HG02763 (cell line): ENCODE measurements around the gene SEC14L1.

Experiments used
- ATAC-seq: cut with Tn5 transposase; IDR thresholded peaks from one replicate; pipeline ENCODE4 v1.9.1; 2021; ENCODE audit warnings: mild to moderate bottlenecking, moderate library complexity; ENCODE audit not compliant: unreplicated experiment

SEC14L1 gene

GRCh38 chr17:77188084-77189066 is 47.6 kb downstream of the SEC14L1 start:
- no peak for ATAC-seq

DNA sequence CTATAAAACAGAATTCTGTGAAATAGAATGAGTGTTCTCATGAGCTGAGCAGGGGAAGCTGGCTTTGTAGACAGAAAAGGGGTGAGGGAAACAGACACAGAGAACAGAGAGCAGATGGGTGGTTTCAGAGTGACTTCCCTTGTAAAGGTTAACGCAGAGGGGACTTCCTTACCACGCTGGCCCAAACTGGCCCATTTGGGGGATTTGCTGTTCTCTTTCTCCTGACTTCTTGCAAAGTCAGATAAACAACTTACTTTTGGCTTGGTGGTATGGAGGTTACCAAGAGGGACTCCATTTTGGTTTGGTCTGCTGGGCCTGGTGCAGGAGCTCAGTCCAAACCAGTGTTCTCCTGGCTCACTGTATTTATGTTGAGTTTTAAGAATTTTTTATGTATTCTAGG is 48.4 kb downstream of the SEC14L1 start:
- ATAC-seq = no peak

DNA sequence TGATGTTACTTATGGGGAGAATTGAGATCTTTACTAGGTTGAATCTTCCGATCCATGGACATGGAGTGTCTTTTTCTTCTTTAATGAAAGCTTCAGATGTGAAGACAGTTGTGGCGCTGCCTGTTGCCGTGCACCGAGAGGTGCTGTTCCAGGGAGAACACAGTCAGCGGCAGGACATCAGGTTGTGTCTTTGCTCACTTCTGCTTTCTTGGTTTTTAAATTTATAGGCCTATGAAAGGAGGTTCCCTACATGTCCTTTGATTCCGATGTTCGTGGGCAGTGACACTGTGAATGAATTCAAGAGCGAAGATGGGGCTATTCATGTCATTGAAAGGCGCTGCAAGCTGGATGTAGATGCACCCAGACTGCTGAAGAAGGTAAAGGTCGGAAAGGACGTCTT is 49.8 kb downstream of the SEC14L1 start:
- ATAC-seq = no peak

GRCh38 chr17:77191244-77191643 is 50.5 kb downstream of the SEC14L1 start:
- no peak for ATAC-seq

DNA sequence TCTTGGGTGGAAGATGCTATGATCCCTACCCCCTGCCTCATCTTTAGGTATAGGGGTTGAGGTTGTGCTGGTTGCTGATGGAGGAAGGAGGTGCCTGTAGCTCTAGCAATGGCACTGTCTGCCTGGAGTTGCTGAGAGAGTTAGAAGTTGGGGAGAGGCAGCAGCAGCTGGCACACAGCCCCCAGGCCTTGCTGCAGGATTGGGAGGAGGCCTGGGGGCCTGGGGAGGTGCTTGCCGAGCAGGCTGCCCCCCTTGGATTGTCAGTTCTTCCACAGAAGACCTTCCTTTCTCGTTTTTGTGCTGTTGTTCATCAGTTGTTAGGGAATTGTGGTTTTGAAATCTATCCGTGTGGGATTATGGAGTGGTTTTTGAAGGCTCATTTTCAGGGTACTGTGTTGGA is 52.9 kb downstream of the SEC14L1 start:
- ATAC-seq = no peak

DNA sequence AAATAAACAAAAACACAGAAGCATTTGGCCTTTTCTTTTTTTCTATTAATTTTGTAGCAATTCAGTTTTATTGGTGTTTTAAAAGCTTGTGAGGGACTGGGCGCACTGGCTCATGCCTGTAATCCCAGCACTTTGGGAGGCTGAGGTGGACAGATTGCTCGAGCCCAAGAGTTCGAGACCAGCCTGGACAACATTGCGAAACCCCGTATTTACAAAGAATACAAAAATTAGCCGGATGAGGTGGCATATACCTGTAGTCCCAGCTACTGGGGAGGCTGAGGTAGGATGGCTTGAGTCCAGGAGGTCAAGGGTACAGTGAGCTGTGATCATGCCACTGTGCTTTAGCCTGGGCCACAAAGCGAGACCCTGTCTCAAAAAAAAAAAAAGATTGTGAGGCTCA is 53.4 kb downstream of the SEC14L1 start:
- ATAC-seq = no peak

DNA sequence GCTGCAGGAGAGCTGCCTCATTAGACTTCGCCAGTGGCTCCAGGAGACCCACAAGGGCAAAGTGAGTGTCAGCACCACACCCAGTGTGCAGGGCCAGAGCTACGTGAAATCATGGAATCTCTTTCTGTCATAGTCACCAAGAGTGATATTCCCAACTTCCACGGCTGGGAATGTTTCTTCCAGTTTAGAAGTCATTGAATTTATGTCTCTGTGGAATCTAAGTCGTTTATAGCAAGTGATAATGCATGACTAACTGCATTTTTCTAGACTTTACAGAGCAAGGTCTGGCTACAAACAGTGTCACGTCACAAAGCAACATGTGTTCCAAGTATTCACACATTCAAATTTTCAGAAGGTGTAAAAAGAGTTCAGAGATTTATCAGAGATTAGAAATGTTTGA is 55.5 kb downstream of the SEC14L1 start:
- no peak for ATAC-seq

DNA sequence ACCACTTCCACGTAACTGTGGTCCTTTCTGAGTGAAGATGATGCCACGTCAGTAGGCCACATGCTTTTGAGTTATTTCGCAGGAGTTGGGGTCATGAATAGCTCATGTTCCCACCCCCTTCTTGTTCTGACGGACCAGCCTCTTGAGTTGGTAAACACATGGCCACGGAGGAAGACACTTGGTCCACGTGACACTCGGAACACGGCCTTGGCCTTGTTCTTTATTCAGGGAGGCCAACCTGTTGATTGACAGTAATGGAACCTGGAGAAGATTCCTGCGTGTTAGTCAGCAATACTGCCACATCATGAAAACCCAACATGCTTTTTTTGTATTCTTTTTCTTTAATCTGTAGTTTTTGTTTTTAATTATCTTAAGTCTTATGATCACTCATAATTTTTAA is 56.3 kb downstream of the SEC14L1 start:
- ATAC-seq = no peak

- ATAC-seq = no peak
Measured at GRCh38 chr17:77200711-77201110, 59.9 kb downstream of the SEC14L1 start.

DNA sequence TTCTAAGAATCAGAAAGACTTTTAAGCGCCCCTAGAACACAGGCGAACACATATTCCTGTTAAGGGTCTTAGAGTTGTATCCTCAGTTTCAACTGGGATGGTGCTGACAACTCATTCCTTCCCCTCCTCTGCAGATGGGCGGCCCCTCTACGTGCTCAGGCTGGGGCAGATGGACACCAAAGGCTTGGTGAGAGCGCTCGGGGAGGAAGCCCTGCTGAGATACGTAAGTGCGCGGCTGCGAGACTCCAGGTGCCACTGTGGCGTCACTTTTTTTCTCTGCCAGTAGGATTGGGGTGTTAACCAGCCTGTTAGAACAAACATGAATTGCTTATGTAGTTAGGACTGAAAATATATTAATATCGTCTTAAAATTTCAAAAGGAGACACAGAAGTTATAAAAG is 62.7 kb downstream of the SEC14L1 start:
- no peak for ATAC-seq

DNA sequence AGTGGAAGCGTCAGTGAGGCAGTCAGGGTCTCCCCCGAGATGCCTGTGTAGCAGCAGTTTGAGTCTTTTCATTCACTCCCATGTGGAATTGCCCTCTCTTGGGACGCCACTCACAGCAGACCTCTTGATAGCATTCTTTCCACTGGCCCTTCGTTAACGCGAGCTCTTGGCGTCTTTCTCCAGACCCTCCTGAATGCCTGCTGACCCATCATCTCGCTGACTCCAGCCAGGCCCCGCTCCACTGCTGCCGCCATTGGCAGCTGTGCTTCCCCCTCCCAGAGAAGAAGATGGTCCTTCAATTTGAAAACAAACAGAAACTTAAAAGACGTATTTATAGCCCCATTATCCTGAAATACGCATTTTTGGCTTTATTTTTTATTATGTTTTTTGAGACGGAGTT is 63.1 kb downstream of the SEC14L1 start:
- no peak for ATAC-seq

DNA sequence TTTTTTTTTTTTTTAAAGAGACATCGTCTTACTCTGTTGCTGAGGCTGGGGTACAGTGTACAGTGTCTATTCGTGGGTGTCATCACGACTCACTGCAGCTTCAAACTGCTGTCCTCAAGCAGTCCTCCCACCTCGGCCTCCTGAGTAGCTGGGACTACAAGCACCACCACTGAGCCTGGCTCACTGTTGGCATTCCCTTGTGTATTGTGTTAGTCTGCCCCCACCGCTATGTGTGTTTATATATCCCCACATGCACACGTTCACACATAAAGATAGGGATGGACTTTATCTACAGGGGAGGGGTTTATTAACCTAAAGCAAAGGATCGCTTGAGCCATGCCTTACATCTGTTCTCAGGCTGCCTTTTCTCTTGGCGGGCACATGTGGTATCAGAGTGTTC is 63.8 kb downstream of the SEC14L1 start:
- ATAC-seq = no peak

GRCh38 chr17:77205396-77206125 is 64.8 kb downstream of the SEC14L1 start:
- no peak for ATAC-seq

GRCh38 chr17:77206158-77206956 is 65.6 kb downstream of the SEC14L1 start:
- no peak for ATAC-seq

- no peak for ATAC-seq
Measured at GRCh38 chr17:77207689-77208216, 67.0 kb downstream of the SEC14L1 start.

- no peak for ATAC-seq
Measured at GRCh38 chr17:77208217-77208808, 67.5 kb downstream of the SEC14L1 start.

DNA sequence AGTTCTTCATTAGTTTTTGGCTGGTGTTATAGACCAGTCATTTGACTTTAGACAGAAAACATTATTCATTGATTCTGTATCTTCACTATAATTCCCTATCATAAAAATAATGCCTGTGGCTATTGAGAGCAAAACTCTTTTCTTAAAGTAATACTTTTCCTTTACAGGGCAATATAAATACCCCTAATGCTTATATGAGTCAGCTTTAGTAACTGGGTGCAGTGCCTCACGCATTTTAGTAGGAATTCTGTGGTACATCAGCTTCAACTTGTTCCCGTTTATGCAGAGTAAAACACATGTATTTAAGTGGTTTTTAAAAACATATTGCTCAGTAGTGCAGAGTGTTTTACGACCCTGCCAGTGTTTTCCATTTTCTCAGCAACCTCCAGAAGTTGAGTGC is 68.1 kb downstream of the SEC14L1 start:
- ATAC-seq = no peak

DNA sequence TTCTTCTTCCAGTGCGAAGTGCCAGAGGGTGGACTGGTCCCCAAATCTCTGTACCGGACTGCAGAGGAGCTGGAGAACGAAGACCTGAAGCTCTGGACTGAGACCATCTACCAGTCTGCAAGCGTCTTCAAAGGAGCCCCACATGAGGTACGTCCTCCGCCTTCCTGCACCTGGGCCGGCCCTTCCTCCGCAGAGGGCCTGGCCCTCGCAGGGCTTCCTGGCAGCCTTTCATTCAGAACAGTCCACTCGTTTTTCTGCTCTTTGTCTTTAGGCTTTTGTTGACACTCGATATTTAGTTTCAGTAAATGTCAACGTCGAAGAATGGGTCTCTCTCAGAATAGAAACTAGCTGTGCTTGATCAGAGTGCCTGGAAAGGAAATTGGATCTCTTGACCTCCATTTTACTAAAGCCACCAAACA is 68.6 kb downstream of the SEC14L1 start:
- ATAC-seq = no peak

DNA sequence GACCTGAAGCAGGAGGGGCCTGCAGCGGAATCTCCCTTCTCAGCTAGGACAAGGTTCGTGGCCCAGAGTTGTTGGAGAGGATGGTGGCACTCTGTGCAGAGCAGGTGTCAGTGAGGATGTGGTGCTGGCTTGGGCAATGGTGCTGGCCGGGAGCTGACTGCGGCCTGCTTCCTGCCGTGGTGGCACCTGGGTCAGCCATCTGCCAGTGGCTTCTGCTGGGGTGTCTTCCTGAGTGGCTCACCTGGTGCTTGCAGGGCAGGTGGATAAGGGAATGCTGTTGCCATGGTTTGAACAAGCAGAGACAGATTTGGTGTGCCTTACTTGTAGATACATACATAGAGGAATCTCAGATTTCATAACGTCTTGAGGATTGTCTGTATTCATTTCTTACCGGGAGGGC is 69.6 kb downstream of the SEC14L1 start:
- ATAC-seq = no peak

DNA sequence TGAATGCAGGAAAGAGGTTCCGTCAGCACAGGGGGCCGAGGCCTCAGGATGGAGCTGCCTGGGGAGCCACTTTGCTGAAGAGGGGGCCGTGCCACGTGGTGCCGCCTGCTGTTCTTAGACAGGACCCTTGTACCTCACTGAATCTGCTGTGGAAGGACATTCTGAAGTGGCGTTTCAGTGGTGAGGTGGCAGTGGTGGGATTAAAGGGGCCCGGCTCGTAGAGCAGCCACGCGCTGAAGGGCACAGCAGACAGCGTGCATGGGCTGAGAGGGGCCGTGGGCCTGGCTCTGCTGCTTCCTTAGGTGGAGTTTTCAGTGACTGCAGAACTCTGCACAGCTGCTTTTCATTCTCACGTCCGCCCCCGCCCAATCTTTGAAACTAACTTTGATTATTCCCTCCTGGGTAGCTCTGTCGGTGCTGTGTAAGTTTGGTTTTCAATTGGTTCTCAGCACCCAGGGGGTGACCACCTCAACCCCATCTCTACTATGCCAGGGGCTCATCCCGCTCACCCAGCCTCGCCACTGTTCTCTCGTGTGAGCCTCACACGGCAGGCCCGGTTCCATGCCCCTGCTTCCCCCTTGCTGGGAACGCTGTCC is 70.3 kb downstream of the SEC14L1 start:
- no peak for ATAC-seq
